Fibroblast of pulmonary artery (primary cell): ENCODE data around the gene MAGI2.

Experiments
- DNase-seq: peaks from one replicate; pipeline ENCODE4 v3.0.0-alpha.2; 2010; ENCODE audit warnings: low read depth
- H3K4me3 ChIP-seq: replicated peaks from 2 replicates; pipeline ENCODE4 v1.5.1; 2011; ENCODE audit warnings: low read depth, mild to moderate bottlenecking, control low read depth, low read length, moderate library complexity
- CTCF ChIP-seq: IDR thresholded peaks from 2 replicates; pipeline ENCODE4 v1.5.1; 2011; ENCODE audit warnings: mild to moderate bottlenecking, control low read depth, low read length, inconsistent platforms; ENCODE audit errors: missing control alignments

Gene MAGI2

GRCh38 chr7:78703391-78703790 is 750.1 kb downstream of the MAGI2 start:
- DNase-seq: no peak
- no peak overlapping the region for H3K4me3 ChIP-seq
- TF ChIP-seq CTCF: no peak

DNA sequence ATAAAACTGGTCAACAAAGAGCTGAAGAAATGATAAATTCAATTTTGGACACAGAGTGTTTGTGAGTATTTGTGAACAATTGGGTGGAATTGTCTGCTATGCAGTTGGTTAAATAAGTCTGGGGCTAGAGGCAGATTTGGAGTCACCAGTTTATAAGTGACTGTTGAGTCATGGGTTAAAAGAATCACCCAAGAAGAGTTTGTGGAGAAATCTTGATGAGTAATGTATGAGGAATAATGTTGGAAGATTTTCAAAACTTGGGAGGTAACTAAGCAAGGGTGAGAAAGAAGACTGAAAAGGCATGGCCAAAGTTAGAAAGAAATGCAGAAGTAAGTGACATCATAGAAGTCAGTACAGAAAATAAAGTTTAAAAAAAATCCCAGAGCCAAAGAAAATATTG is 750.7 kb downstream of the MAGI2 start:
- no peak overlapping the region for H3K4me3 ChIP-seq
- DNase-seq: peak; percentile 89

GRCh38 chr7:78695826-78696225 is 757.6 kb downstream of the MAGI2 start:
- no peak for TF ChIP-seq CTCF
- DNase-seq: no peak

More for the DNA sequence above, 750.7 kb downstream of the MAGI2 start:
- no peak for TF ChIP-seq CTCF

DNA sequence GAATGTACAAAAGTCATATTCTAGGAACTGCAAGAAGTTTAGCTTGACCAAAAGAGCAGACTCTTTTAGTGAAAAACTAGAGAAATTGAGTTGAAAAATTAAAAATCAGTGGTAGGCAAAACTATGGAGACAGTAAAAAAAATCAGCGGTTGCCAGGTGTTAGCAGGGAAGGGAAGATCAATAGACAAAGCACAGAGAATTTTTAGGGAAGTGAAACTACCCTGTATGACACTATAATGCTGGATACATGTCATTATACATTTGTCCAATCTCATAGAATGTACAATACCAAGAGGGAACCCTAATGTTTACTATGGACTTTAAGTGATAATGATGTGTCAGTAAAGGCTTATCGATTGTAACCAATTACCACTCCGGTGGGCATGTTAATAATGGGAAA is 761.9 kb downstream of the MAGI2 start:
- DNase-seq: no peak
- H3K4me3 ChIP-seq: no peak overlapping the region
- TF ChIP-seq CTCF: no peak

More at GRCh38 chr7:78695826-78696225, 757.6 kb downstream of the MAGI2 start:
- H3K4me3 ChIP-seq: no peak overlapping the region

- no peak for TF ChIP-seq CTCF
- DNase-seq: no peak
- no peak overlapping the region for H3K4me3 ChIP-seq
These were observed 763.3 kb downstream of the MAGI2 start for GRCh38 chr7:78690174-78690573.

GRCh38 chr7:78688376-78688775 is 765.1 kb downstream of the MAGI2 start:
- no peak overlapping the region for H3K4me3 ChIP-seq
- no peak for DNase-seq
- no peak for TF ChIP-seq CTCF

DNA sequence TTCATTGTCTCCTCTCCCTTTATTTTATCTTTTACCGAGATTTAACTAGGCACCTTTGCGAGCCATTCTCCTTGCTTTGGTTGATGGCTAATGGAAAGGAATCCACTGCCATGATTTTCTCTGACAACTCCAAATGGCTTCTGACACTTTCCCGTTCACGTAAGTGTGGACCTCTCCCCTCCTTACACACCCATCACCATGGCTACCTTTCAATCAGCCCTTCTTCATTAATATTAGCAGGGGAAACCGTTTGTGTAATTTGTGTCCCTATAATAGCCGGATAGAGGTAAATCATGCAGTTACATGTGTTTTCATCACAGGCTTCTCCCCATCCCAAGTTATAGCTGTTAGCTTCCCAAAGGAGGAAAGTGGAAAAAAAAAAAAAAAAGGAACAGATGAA is 767.3 kb downstream of the MAGI2 start:
- DNase-seq: no peak
- no peak overlapping the region for H3K4me3 ChIP-seq
- no peak for TF ChIP-seq CTCF
